Gastroesophageal sphincter (tissue), 4 donors: ENCODE results near the gene MYOF. TPM values are rescaled to one million over a fixed set of nuclear protein-coding genes. Genes with fewer than 3 reads are reported as not detected.

Source experiments
- ATAC-seq: fragments of 150-250 bp; one replicate; pipeline ENCODE4 v1.9.1; 2016; ENCODE audit warnings: mild to moderate bottlenecking, moderate library complexity
- H3K27ac ChIP-seq, 4 donors: fragments of 200-600 bp; sonication (generic) in 3 of 4; 1 replicate in 3 of 4; 2 replicates in 1 of 4; pipeline ENCODE4 v1.5.1; 2016 to 2019
- H3K27me3 ChIP-seq: fragments of 200-600 bp; sonication (generic); one replicate; pipeline ENCODE4 v1.5.1; 2019
- H3K36me3 ChIP-seq, 2 donors: fragments of 200-600 bp; sonication (generic); one replicate each; pipeline ENCODE4 v1.5.1; 2019; ENCODE audit warnings: control low read depth in 1 of 2
- H3K4me1 ChIP-seq, 3 donors: fragments of 200-600 bp; sonication (generic); 1 replicate in 2 of 3; 2 replicates in 1 of 3; pipeline ENCODE4 v1.5.1; 2016 to 2019; ENCODE audit warnings: control low read depth in 2 of 3
- H3K4me3 ChIP-seq, 2 donors: fragments of 200-600 bp; sonication (generic); one replicate each; pipeline ENCODE4 v1.5.1; 2019; ENCODE audit warnings: mild to moderate bottlenecking in 1 of 2, moderate library complexity in 1 of 2
- H3K9me3 ChIP-seq, 3 donors: fragments of 200-600 bp; sonication (generic); one replicate each; pipeline ENCODE4 v1.5.1; 2017 to 2019; ENCODE audit warnings: control low read depth in 2 of 3
- CTCF ChIP-seq, 4 experiments: fragments of 200-600 bp in 2 of 4; fragments of 450-650 bp in 2 of 4; sonication (generic) in 1 of 4; IDR thresholded peaks; one replicate each; pipeline ENCODE4 v1.5.1; 2017 to 2019; ENCODE audit warnings: antibody characterized with exemption in 4 of 4, mild to moderate bottlenecking in 2 of 4, moderate library complexity in 2 of 4
- EP300 ChIP-seq: sonication (generic); formaldehyde crosslinking; IDR thresholded peaks from one replicate; pipeline ENCODE4 v1.6.1; 2017; ENCODE audit warnings: antibody characterized with exemption, mild to moderate bottlenecking
- POLR2A ChIP-seq, 2 donors: fragments of 450-650 bp; IDR thresholded peaks; one replicate each; pipeline ENCODE4 v1.6.1; 2017; ENCODE audit warnings: antibody characterized with exemption in 2 of 2, mild to moderate bottlenecking in 2 of 2, moderate library complexity in 1 of 2
- POLR2AphosphoS5 ChIP-seq: sonication (generic); formaldehyde crosslinking; IDR thresholded peaks from one replicate; pipeline ENCODE4 v1.6.1; 2017; ENCODE audit warnings: antibody characterized with exemption
- WGBS, 2 donors: methylation state at CpG; one replicate each; pipeline ENCODE4 v1.1.5; 2018; ENCODE audit warnings: low coverage in 1 of 2; 5-methylcytosine and 5-hydroxymethylcytosine counted together
- total RNA-seq, 4 donors: library from RNA; depleted of rRNA; stranded (reverse); fragments of >200 nt; gene quantifications; one replicate each; pipeline ENCODE4 v1.1.0, GENCODE V29; 2016

MYOF gene
- total RNA-seq, 4 donors from 2014 or later, result 98.0 to 157 (median 126) TPM

DNA sequence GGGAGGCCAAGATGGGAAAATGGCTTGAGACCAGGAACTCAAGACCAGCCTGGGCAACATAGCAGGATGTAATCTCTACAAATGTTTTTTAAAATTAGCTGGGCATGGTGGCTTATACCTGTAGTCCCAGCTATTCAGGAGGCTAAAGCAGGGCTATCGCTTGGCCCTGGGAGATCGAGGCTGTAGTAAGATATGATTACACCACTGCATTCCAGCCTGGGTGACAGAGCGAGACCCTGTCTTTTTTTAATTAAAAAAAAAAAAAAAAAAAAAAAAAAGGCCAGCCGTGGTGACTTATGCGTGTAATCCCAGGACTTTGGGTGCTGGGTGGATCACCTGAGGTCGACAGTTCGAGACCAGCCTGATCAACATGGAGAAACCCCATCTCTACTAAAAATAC, 27.4 kb downstream of the MYOF start:
- peaks cover 14 to 41% (median 22%) of the 10 kb centered on the region in 3 donors for H3K4me1 ChIP-seq
- TF ChIP-seq POLR2AphosphoS5 (no peak), POLR2A (IDR thresholded peaks at IDR 0.05) (no peak), CTCF (IDR thresholded peaks at IDR 0.05) (no peak), EP300 (no peak)
- ATAC-seq, result no peak
- peak overlapping the region in 2 of 4 donors; percentile 41 to 58 for H3K27ac ChIP-seq
- no peaks in the 10 kb centered on the region for H3K27me3 ChIP-seq
- whole genome bisulfite sequencing, 2 donors, result 87% methylated on average over 5 of the region's 7 CpGs; no CpG with 5 or more reads in 1 of the 2 donors
- no peaks in the 10 kb centered on the region for H3K9me3 ChIP-seq
- H3K36me3 ChIP-seq, result peaks cover 0 to 56% of the 10 kb centered on the region in 2 donors
- H3K4me3 ChIP-seq, result no peak overlapping the region

DNA sequence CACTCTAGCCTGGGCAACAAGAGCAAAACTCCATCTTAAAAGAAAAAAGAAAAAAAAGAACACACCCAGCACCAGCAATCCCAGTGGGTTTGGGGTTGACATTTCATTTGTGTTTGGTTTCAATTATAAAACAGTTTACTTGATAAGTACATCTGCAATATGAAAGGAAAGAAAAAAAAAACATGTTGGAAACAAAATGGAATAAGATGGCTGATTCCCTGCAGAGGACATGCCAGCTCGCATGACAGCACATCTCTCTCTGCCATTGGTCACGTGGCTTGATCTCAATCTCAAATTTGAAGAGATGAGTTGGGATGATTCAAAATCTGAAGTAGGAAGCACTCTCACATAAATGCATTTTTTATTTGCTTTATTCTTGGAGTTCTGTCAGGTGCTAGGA, 28.0 kb downstream of the MYOF start:
- H3K9me3 ChIP-seq, result no peaks in the 10 kb centered on the region
- no peak for TF ChIP-seq POLR2AphosphoS5
- TF ChIP-seq POLR2A (IDR thresholded peaks at IDR 0.05), result no peak
- TF ChIP-seq EP300, result no peak
- TF ChIP-seq CTCF (IDR thresholded peaks at IDR 0.05), result no peak
- H3K4me1 ChIP-seq, result peaks cover 8 to 35% (median 16%) of the 10 kb centered on the region in 3 donors
- no peak for ATAC-seq
- H3K4me3 ChIP-seq, result no peak overlapping the region
- WGBS, 2 donors, result 75 to 96% methylated on average over 2 of the region's 2 CpGs
- H3K27me3 ChIP-seq, result no peaks in the 10 kb centered on the region
- peaks cover 0 to 62% of the 10 kb centered on the region in 2 donors for H3K36me3 ChIP-seq
- H3K27ac ChIP-seq, result peak overlapping the region in 2 of 4 donors; percentile 41 to 58

DNA sequence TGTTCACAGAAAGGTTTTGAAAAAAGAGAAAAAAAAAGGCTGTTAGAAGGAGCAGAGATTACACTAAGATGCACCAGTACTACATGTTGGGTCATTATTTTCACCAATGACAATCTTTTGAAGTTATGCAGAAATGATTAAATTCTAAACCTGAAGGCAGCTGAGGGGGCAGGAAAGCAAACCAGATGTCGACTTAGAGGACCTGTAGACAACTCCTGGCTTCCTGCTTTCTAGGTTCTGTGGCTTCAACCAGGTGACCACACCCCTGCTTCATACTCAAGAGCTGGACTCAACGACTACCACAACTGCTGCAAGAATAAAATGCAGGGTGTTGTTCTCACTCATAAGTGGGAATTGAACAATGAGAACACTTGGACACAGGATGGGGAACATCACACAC, 30.0 kb downstream of the MYOF start:
- WGBS, 2 donors, result 0 to 29% methylated on average over 1 of the region's 2 CpGs
- no peak overlapping the region for H3K4me3 ChIP-seq
- TF ChIP-seq EP300, result no peak
- no peak for TF ChIP-seq POLR2A (IDR thresholded peaks at IDR 0.05)
- no peak for TF ChIP-seq CTCF (IDR thresholded peaks at IDR 0.05)
- TF ChIP-seq POLR2AphosphoS5, result no peak
- no peak overlapping the region for H3K27ac ChIP-seq
- H3K4me1 ChIP-seq, result peaks cover 0 to 15% (median 0%) of the 10 kb centered on the region in 3 donors
- H3K27me3 ChIP-seq, result no peaks in the 10 kb centered on the region
- no peaks in the 10 kb centered on the region for H3K9me3 ChIP-seq
- no peak for ATAC-seq
- peaks cover 0 to 71% of the 10 kb centered on the region in 2 donors for H3K36me3 ChIP-seq

DNA sequence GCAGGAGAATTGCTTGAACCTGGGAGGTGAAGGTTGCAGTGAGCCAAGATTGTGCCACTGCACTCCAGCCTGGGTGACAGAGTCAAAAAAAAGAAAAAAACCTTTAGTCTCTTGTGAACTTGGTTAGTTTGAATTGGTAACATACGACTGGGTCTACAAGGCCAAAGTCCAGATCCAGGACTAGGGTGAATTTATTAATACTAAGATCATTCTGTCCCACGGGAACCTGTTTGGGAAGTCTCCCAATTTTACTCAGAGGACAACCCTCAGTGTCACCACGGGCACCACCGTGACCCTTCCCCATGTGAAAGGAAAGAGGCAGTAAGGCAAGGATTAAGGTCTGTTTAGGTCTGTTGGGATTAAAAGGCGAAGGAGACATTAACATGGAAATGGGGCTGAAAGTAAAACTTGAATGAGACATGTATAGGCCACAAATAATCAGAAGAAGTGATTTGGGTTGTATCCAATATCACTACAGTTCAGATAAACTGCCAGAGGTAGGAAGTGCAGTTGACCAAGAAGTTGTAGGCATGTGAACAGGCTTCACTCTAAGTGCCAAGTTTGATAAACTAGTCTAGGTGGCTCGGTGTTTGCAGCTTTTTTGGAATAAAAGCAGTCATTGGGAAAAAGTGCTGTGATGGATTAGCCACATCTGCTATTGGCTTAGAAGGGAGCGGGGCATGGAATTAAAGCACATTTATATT, 30.7 kb downstream of the MYOF start:
- Histone ChIP-seq H3K9me3 (no peaks in the 10 kb centered on the region), H3K4me1 (peaks cover 0 to 13% (median 1%) of the 10 kb centered on the region in 3 donors), H3K36me3 (peaks cover 0 to 67% of the 10 kb centered on the region in 2 donors), H3K27ac (peak overlapping the region in 1 of 4 donors; percentile 10), H3K4me3 (no peak overlapping the region), H3K27me3 (no peaks in the 10 kb centered on the region)
- TF ChIP-seq EP300, result no peak
- TF ChIP-seq POLR2A (IDR thresholded peaks at IDR 0.05), result no peak
- TF ChIP-seq POLR2AphosphoS5, result no peak
- no peak for TF ChIP-seq CTCF (IDR thresholded peaks at IDR 0.05)
- 60 to 74% methylated on average over 5 of the region's 7 CpGs for WGBS, 2 donors
- ATAC-seq, result no peak

DNA sequence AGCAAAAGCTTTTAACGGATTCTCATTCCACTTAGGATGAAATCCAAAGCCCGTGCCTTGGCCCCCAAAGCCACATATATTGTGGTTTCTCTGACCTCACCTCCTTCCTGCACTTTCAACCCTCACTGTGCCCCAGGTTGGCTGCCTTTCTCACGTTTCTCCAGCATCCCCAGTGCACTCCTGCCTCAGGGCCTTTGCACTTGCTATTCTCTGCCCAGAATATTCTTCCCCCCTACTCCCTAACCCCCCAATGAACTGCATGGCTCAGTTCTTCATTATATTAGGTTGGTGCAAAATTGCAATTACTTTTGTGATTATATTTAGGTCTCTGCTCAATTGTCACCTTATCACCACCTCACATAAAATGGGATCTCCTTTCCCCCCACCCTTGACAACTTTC, 34.2 kb downstream of the MYOF start:
- Histone ChIP-seq H3K9me3 (no peaks in the 10 kb centered on the region), H3K4me3 (no peak overlapping the region), H3K4me1 (peaks cover 17 to 41% (median 28%) of the 10 kb centered on the region in 3 donors), H3K36me3 (peaks cover 0 to 38% of the 10 kb centered on the region in 2 donors), H3K27ac (peak overlapping the region in 3 of 4 donors; percentile 94 to 99 (median 97)), H3K27me3 (no peaks in the 10 kb centered on the region)
- ATAC-seq, result no peak
- no peak for TF ChIP-seq POLR2A (IDR thresholded peaks at IDR 0.05)
- WGBS, 2 donors, result 31 to 62% methylated on average over 3 of the region's 3 CpGs
